ENCODE measurements around the gene TNFAIP8L2. TPM values are rescaled to one million over a fixed set of nuclear protein-coding genes. Genes with fewer than 3 reads are reported as not detected.

The TNFAIP8L2 gene
- total RNA-seq, 1 experiment from 2014 or later: not detected

DNA sequence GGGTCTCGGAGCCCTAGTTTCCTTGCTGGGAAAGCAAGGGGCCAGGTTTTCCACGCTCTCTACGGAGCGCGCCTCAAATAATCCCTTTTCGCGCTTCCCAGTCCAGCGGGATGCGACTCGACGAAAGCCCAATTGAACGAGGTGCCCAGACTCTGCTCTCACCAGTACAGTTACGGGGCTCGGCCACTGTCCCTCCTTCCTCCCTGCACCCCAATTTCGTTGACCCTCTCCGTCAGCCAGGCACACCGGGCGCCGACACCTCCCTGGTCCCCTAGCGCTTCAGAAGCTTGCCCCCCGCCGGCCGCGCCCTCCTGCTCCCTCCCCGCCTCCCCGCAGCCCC, 10.4 kb upstream of the TNFAIP8L2 start:
- CTCF ChIA-PET: no interaction called here
- POLR2A ChIA-PET: no interaction called here
- intact Hi-C loops (cut with micrococcal nuclease): no loop called here
- no peak overlapping the region for H2AFZ ChIP-seq (ENCODE audit: low read depth, low read length, poor library complexity, severe bottlenecking)
- H3K27me3 ChIP-seq (ENCODE audit: insufficient read depth, low read length): no peaks in the 10 kb centered on the region
- no peaks in the 10 kb centered on the region for H3K9me3 ChIP-seq (ENCODE audit: control insufficient read depth in 1 of 2, insufficient read depth in 1 of 2, low read depth in 1 of 2, low read length in 2 of 2)
- H3K36me3 ChIP-seq (ENCODE audit: control insufficient read depth in 1 of 2, insufficient read depth in 2 of 2, low read length in 2 of 2): no peaks in the 10 kb centered on the region
- TF ChIP-seq EZH2phosphoT487 (IDR thresholded peaks at IDR 0.05; ENCODE audit: borderline replicate concordance) (no peak), ATF3 (IDR thresholded peaks at IDR 0.05) (no peak), EGR1 (IDR thresholded peaks at IDR 0.05; ENCODE audit: low read depth) (no peak), SRF (IDR thresholded peaks at IDR 0.05; ENCODE audit: low read depth) (no peak), JUND (IDR thresholded peaks at IDR 0.05) (no peak)
- peaks cover 8 to 17% of the 10 kb centered on the region in 2 experiments; a peak in 3 of 4 replicates for H3K4me1 ChIP-seq (ENCODE audit: control insufficient read depth in 1 of 2, insufficient read depth in 2 of 2, low read length in 2 of 2)
- H3K4me3 ChIP-seq (replicated peaks in 1 of 2; ENCODE audit: low read depth in 1 of 2, low read length in 2 of 2): peak overlapping the region; percentile 50 to 68
- no peak for ATAC-seq
- DNase-seq (ENCODE audit: low read depth, low spot score): no peak
- peak overlapping the region; percentile 59 for H3K9ac ChIP-seq (ENCODE audit: low read length)
- no peaks in the 10 kb centered on the region for H4K20me1 ChIP-seq (ENCODE audit: insufficient read depth)
- H3K9me2 ChIP-seq (ENCODE audit: insufficient read depth): no peaks in the 10 kb centered on the region
- BruUV-seq (replicated peaks): TSS peak; percentile 39
- RAD21 ChIA-PET (ENCODE audit: low non-redundant PET in 1 of 2, low total read pairs in 2 of 2, uncharacterized antibody in 2 of 2, unreplicated experiment in 2 of 2): no interaction called here
- H3K4me2 ChIP-seq (ENCODE audit: low read length): peak overlapping the region; percentile 91
- H3K79me2 ChIP-seq (ENCODE audit: insufficient read depth, low read length): no peaks in the 10 kb centered on the region
- H3K27ac ChIP-seq (ENCODE audit: low read depth, low read length): no peak overlapping the region; the same call in 1 of the 2 replicates

GRCh38 chr1:151146412-151147131, 9.9 kb upstream of the TNFAIP8L2 start, which contains the start of gene SEMA6C:
Gene SEMA6C, minus strand, starts transcription at chr1:151146631. Its CDS starts 4,010 bp downstream, at chr1:151142621.
- BruUV-seq (replicated peaks): no TSS peak
- H2AFZ ChIP-seq (ENCODE audit: low read depth, low read length, poor library complexity, severe bottlenecking): no peak within 1 kb of the TSS
- H4K20me1 ChIP-seq (ENCODE audit: insufficient read depth): no peaks in the 10 kb centered on the region
- TF ChIP-seq POLR2AphosphoS5 (IDR thresholded peaks at IDR 0.05; ENCODE audit: low read depth, low read length) (peak; percentile 80), SP1 (IDR thresholded peaks at IDR 0.05; ENCODE audit: low read depth) (peak; percentile 49), MAX (IDR thresholded peaks at IDR 0.05) (no peak)
- no peaks in the 10 kb centered on the region for H3K27me3 ChIP-seq (ENCODE audit: insufficient read depth, low read length)
- ATAC-seq (peak; percentile 100), DNase-seq (ENCODE audit: low read depth, low spot score) (peak; percentile 65)
- intact Hi-C loops (cut with micrococcal nuclease): no loop called here
- ChIA-PET POLR2A (no interaction called here), RAD21 (ENCODE audit: low non-redundant PET in 1 of 2, low total read pairs in 2 of 2, uncharacterized antibody in 2 of 2, unreplicated experiment in 2 of 2) (no interaction called here), CTCF (no interaction called here)
- H3K9me3 ChIP-seq (ENCODE audit: control insufficient read depth in 1 of 2, insufficient read depth in 1 of 2, low read depth in 1 of 2, low read length in 2 of 2): no peaks in the 10 kb centered on the region
- H3K4me3 ChIP-seq (replicated peaks in 1 of 2; ENCODE audit: low read depth in 1 of 2, low read length in 2 of 2): peak within 1 kb of the TSS; percentile 50 to 68
- H3K79me2 ChIP-seq (ENCODE audit: insufficient read depth, low read length): no peaks in the 10 kb centered on the region
- peaks cover 8 to 17% of the 10 kb centered on the region in 2 experiments; a peak in 3 of 4 replicates for H3K4me1 ChIP-seq (ENCODE audit: control insufficient read depth in 1 of 2, insufficient read depth in 2 of 2, low read length in 2 of 2)
- no peaks in the 10 kb centered on the region for H3K36me3 ChIP-seq (ENCODE audit: control insufficient read depth in 1 of 2, insufficient read depth in 2 of 2, low read length in 2 of 2)
- H3K9ac ChIP-seq (ENCODE audit: low read length): peak within 1 kb of the TSS; percentile 59
- H3K4me2 ChIP-seq (ENCODE audit: low read length): peak within 1 kb of the TSS; percentile 91
- peak within 1 kb of the TSS; percentile 13; the same call in 1 of the 2 replicates for H3K27ac ChIP-seq (ENCODE audit: low read depth, low read length)
- H3K9me2 ChIP-seq (ENCODE audit: insufficient read depth): no peaks in the 10 kb centered on the region
